H1 (cell line): ENCODE data around the gene TECPR2.

Source experiments
- CBX5 ChIP-seq: fragments of 300-800, 300-1000 bp; sonication (generic); IDR thresholded peaks from 2 replicates; pipeline ENCODE4 v1.7.1; 2016; ENCODE audit warnings: antibody characterized with exemption, low read length, low read depth
- CEBPB ChIP-seq: IDR thresholded peaks from 2 replicates; pipeline ENCODE4 v1.6.1; 2012; ENCODE audit warnings: low read depth, low read length
- CTCF ChIP-seq, 3 experiments: IDR thresholded peaks; 1 replicate in 2 of 3; 2 replicates in 1 of 3; pipeline versions ENCODE4 v1.5.1 to v1.6.1; 2011; ENCODE audit warnings: low read length in 3 of 3, mild to moderate bottlenecking in 3 of 3, inconsistent platforms in 2 of 3, low read depth in 1 of 3, moderate library complexity in 1 of 3; ENCODE audit not compliant: insufficient read depth in 1 of 3; ENCODE audit errors: control extremely low read depth in 1 of 3
- E2F6 ChIP-seq: IDR thresholded peaks from 2 replicates; pipeline ENCODE4 v1.6.1; 2012; ENCODE audit warnings: inconsistent platforms
- EP300 ChIP-seq, 2 experiments: IDR thresholded peaks; 1 replicate in 1 of 2; 2 replicates in 1 of 2; pipeline ENCODE4 v1.6.1; 2011 to 2012; ENCODE audit warnings: low read depth in 2 of 2, low read length in 2 of 2, mild to moderate bottlenecking in 2 of 2, borderline replicate concordance in 1 of 2, inconsistent platforms in 1 of 2, moderate library complexity in 1 of 2
- JUND ChIP-seq: IDR thresholded peaks from 2 replicates; pipeline ENCODE4 v1.6.1; 2011; ENCODE audit warnings: mild to moderate bottlenecking, improper control_type of control experiment, low read length
- POLR2A ChIP-seq, 2 experiments: IDR thresholded peaks; 1 replicate in 1 of 2; 2 replicates in 1 of 2; pipeline ENCODE4 v1.6.1; 2011; ENCODE audit warnings: low read depth in 2 of 2, low read length in 2 of 2, mild to moderate bottlenecking in 2 of 2; ENCODE audit errors: control extremely low read depth in 1 of 2
- POLR2AphosphoS5 ChIP-seq: IDR thresholded peaks from 2 replicates; pipeline ENCODE4 v1.6.1; 2011; ENCODE audit warnings: low read depth, low read length
- TAF1 ChIP-seq: IDR thresholded peaks from 2 replicates; pipeline ENCODE4 v1.6.1; 2011; ENCODE audit warnings: mild to moderate bottlenecking, low read depth, low read length
- USF2 ChIP-seq: IDR thresholded peaks from 2 replicates; pipeline ENCODE4 v1.6.1; 2011; ENCODE audit warnings: low read length, improper control_type of control experiment

GRCh38 chr14:102464846-102465341 is 102.2 kb downstream of the TECPR2 start:
- TF ChIP-seq CTCF (IDR thresholded peaks at IDR 0.05; ENCODE audit: control extremely low read depth in 1 of 3, insufficient read depth in 1 of 3, low read depth in 1 of 3, low read length in 3 of 3) = no peak
- no peak for TF ChIP-seq EP300 (IDR thresholded peaks at IDR 0.05; ENCODE audit: borderline replicate concordance in 1 of 2, low read depth in 2 of 2, low read length in 2 of 2)
- TF ChIP-seq E2F6 = no peak
- no peak for TF ChIP-seq POLR2AphosphoS5
- no peak for TF ChIP-seq TAF1
- TF ChIP-seq CEBPB = no peak
- TF ChIP-seq USF2 = no peak
- TF ChIP-seq JUND = no peak
- no peak for TF ChIP-seq CBX5
- no peak for TF ChIP-seq POLR2A (IDR thresholded peaks at IDR 0.05; ENCODE audit: control extremely low read depth in 1 of 2, low read depth in 2 of 2, low read length in 2 of 2)
